ENCODE results near the gene RMDN2.
A peak's percentile ranks its signal among the peaks of the same experiment; 100 is the strongest.

RMDN2 gene

GRCh38 chr2:37880551-37880950, 44.5 kb upstream of the RMDN2 start:
- peak; percentile 27; the same call in 1 of the 2 replicates for TF ChIP-seq CTCF (IDR thresholded peaks at IDR 0.05; ENCODE audit: low read depth, low read length)
- Histone ChIP-seq H3K36me3 (no peaks in the 10 kb centered on the region), H3K4me1 (peaks cover 12% of the 10 kb centered on the region), H3K9me3 (no peaks in the 10 kb centered on the region), H3K27me3 (no peaks in the 10 kb centered on the region), H3K4me3 (ENCODE audit: low read depth, low read length) (no peak overlapping the region)
- DNase-seq = no peak

GRCh38 chr2:37881397-37881796, 43.7 kb upstream of the RMDN2 start:
- no peak for TF ChIP-seq CTCF (IDR thresholded peaks at IDR 0.05; ENCODE audit: low read depth, low read length)
- Histone ChIP-seq H3K4me3 (ENCODE audit: low read depth, low read length) (no peak overlapping the region), H3K4me1 (peaks cover 12% of the 10 kb centered on the region), H3K9me3 (no peaks in the 10 kb centered on the region), H3K27me3 (no peaks in the 10 kb centered on the region), H3K36me3 (no peaks in the 10 kb centered on the region)
- no peak for DNase-seq

- Histone ChIP-seq H3K4me1 (peaks cover 6% of the 10 kb centered on the region), H3K4me3 (ENCODE audit: low read depth, low read length) (no peak overlapping the region), H3K27me3 (no peaks in the 10 kb centered on the region), H3K9me3 (no peaks in the 10 kb centered on the region), H3K36me3 (no peaks in the 10 kb centered on the region)
- TF ChIP-seq CTCF (IDR thresholded peaks at IDR 0.05; ENCODE audit: low read depth, low read length) = no peak
- DNase-seq = no peak
These were observed 43.1 kb upstream of the RMDN2 start for GRCh38 chr2:37882036-37882435.

- no peaks in the 10 kb centered on the region for H3K27me3 ChIP-seq
These were observed 41.6 kb upstream of the RMDN2 start for GRCh38 chr2:37883518-37883917.

GRCh38 chr2:37885329-37885993, 39.6 kb upstream of the RMDN2 start:
- no peaks in the 10 kb centered on the region for H3K27me3 ChIP-seq
- H3K4me1 ChIP-seq = no peaks in the 10 kb centered on the region
- H3K9me3 ChIP-seq = no peaks in the 10 kb centered on the region
- no peak for DNase-seq
- no peaks in the 10 kb centered on the region for H3K36me3 ChIP-seq
- no peak overlapping the region for H3K4me3 ChIP-seq (ENCODE audit: low read depth, low read length)
- no peak for TF ChIP-seq CTCF (IDR thresholded peaks at IDR 0.05; ENCODE audit: low read depth, low read length)

More at GRCh38 chr2:37883518-37883917, 41.6 kb upstream of the RMDN2 start:
- no peaks in the 10 kb centered on the region for H3K9me3 ChIP-seq
- TF ChIP-seq CTCF (IDR thresholded peaks at IDR 0.05; ENCODE audit: low read depth, low read length) = no peak
- no peak overlapping the region for H3K4me3 ChIP-seq (ENCODE audit: low read depth, low read length)
- no peaks in the 10 kb centered on the region for H3K4me1 ChIP-seq
- H3K36me3 ChIP-seq = no peaks in the 10 kb centered on the region
- no peak for DNase-seq

- Histone ChIP-seq H3K9me3 (no peaks in the 10 kb centered on the region), H3K36me3 (no peaks in the 10 kb centered on the region), H3K4me1 (no peaks in the 10 kb centered on the region), H3K4me3 (ENCODE audit: low read depth, low read length) (no peak overlapping the region), H3K27me3 (no peaks in the 10 kb centered on the region)
- no peak for TF ChIP-seq CTCF (IDR thresholded peaks at IDR 0.05; ENCODE audit: low read depth, low read length)
- no peak for DNase-seq
These were observed 38.3 kb upstream of the RMDN2 start for GRCh38 chr2:37886745-37887144.

All from BE2C (cell line).